Loucy (cell line): ENCODE results near the gene ABHD5.

Experiments used
- H2AFZ ChIP-seq: fragments of 200-600 bp; sonication (generic); 2 replicates; pipeline ENCODE4 v1.6.0; 2016; ENCODE audit warnings: antibody characterized with exemption, mild to moderate bottlenecking, low read length, moderate library complexity
- H3F3A ChIP-seq: fragments of 200-600 bp; 2 replicates; pipeline ENCODE4 v1.6.0; 2016; ENCODE audit warnings: antibody characterized with exemption, low read depth, mild to moderate bottlenecking
- H3K27me3 ChIP-seq: fragments of 200-600 bp; sonication (generic); 2 replicates; pipeline ENCODE4 v1.6.1; 2014; ENCODE audit warnings: low read length, mild to moderate bottlenecking; ENCODE audit not compliant: insufficient read depth, poor library complexity, severe bottlenecking
- H3K36me3 ChIP-seq: fragments of 200-600 bp; sonication (generic); 2 replicates; pipeline ENCODE4 v1.6.1; 2016; ENCODE audit warnings: low read length; ENCODE audit not compliant: insufficient read depth
- H3K4me1 ChIP-seq: fragments of 200-600 bp; sonication (generic); 2 replicates; pipeline ENCODE4 v1.5.1; 2014; ENCODE audit warnings: low read length, mild to moderate bottlenecking; ENCODE audit not compliant: insufficient read depth, poor library complexity, severe bottlenecking
- H3K4me2 ChIP-seq: fragments of 200-600 bp; sonication (generic); 2 replicates; pipeline ENCODE4 v1.6.0; 2014; ENCODE audit warnings: antibody characterized with exemption, low read length, low read depth, mild to moderate bottlenecking; ENCODE audit not compliant: poor library complexity, severe bottlenecking
- H3K4me3 ChIP-seq: fragments of 200-600 bp; sonication (generic); 2 replicates; pipeline ENCODE4 v1.5.1; 2014; ENCODE audit warnings: low read length, mild to moderate bottlenecking, mixed read lengths; ENCODE audit not compliant: poor library complexity, severe bottlenecking
- H3K79me2 ChIP-seq: fragments of 200-600 bp; sonication (generic); 2 replicates; pipeline ENCODE4 v1.6.1; 2014; ENCODE audit warnings: low read length; ENCODE audit not compliant: insufficient read depth
- H3K9ac ChIP-seq: fragments of 200-600 bp; sonication (generic); 2 replicates; pipeline ENCODE4 v1.6.0; 2014; ENCODE audit warnings: mild to moderate bottlenecking, low read depth, low read length, moderate library complexity; ENCODE audit not compliant: poor library complexity, severe bottlenecking
- H3K9me2 ChIP-seq: fragments of 200-600 bp; sonication (generic); replicated peaks from 2 replicates; pipeline ENCODE4 v1.6.1; 2016; ENCODE audit warnings: low read depth, low read length, mixed read lengths
- H3K9me3 ChIP-seq: fragments of 200-600 bp; sonication (generic); 2 replicates; pipeline ENCODE4 v1.6.1; 2014; ENCODE audit warnings: mild to moderate bottlenecking, antibody characterized with exemption, low read length, low read depth; ENCODE audit not compliant: insufficient read depth
- H4K20me1 ChIP-seq: fragments of 200-600 bp; sonication (generic); 2 replicates; pipeline ENCODE4 v1.6.0; 2014; ENCODE audit warnings: antibody characterized with exemption, low read length, mild to moderate bottlenecking; ENCODE audit not compliant: insufficient read depth, poor library complexity, severe bottlenecking
- EZH2phosphoT487 ChIP-seq: fragments of 200-600 bp; IDR thresholded peaks from 2 replicates; pipeline ENCODE4 v1.6.1; 2018; ENCODE audit warnings: antibody characterized with exemption, mild to moderate bottlenecking, moderate library complexity, borderline replicate concordance
- TF ChIP-seq, protein P1 (sequence below): fragments of 200-600 bp; sonication (generic); conservative IDR thresholded peaks from 2 replicates; pipeline ENCODE4 v1.5.1; 2014; ENCODE audit warnings: mild to moderate bottlenecking, antibody characterized with exemption, low read length

The ABHD5 gene

DNA sequence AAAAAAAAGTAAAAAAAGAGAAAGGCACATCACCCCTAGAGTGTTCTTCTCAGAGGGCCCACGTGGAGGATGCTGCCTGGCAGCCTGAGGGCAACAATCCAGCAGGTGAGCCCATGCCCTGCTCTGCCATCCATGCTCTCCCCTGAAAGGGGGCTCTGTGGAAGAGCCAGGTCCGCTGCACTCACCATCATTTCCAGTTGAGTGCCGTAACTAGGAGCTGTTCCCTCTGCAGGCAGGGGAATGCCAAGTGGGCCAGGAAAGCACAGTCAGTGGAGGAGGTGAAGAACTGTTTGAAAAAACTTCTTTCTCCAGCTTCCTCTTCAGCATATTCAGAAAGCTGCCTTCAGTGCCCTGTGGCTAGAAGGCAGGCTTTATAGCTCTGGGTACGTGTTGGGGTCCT is 84.1 kb downstream of the ABHD5 start:
- no peaks in the 10 kb centered on the region for H4K20me1 ChIP-seq
- no peak overlapping the region for H3K4me2 ChIP-seq
- TF ChIP-seq, protein P1, sequence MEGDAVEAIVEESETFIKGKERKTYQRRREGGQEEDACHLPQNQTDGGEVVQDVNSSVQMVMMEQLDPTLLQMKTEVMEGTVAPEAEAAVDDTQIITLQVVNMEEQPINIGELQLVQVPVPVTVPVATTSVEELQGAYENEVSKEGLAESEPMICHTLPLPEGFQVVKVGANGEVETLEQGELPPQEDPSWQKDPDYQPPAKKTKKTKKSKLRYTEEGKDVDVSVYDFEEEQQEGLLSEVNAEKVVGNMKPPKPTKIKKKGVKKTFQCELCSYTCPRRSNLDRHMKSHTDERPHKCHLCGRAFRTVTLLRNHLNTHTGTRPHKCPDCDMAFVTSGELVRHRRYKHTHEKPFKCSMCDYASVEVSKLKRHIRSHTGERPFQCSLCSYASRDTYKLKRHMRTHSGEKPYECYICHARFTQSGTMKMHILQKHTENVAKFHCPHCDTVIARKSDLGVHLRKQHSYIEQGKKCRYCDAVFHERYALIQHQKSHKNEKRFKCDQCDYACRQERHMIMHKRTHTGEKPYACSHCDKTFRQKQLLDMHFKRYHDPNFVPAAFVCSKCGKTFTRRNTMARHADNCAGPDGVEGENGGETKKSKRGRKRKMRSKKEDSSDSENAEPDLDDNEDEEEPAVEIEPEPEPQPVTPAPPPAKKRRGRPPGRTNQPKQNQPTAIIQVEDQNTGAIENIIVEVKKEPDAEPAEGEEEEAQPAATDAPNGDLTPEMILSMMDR = no peak
- TF ChIP-seq EZH2phosphoT487 = no peak

GRCh38 chr3:43776101-43776500 is 85.4 kb downstream of the ABHD5 start:
- no peaks in the 10 kb centered on the region for H3K9me2 ChIP-seq
- H3K27me3 ChIP-seq = no peaks in the 10 kb centered on the region
- H3K9ac ChIP-seq = no peak overlapping the region
- H4K20me1 ChIP-seq = no peaks in the 10 kb centered on the region
- H3K4me1 ChIP-seq = peaks cover 35% of the 10 kb centered on the region
- H3F3A ChIP-seq = no peaks in the 10 kb centered on the region
- H3K4me3 ChIP-seq = no peak overlapping the region
- no peak overlapping the region for H2AFZ ChIP-seq
- H3K79me2 ChIP-seq = no peaks in the 10 kb centered on the region
- H3K4me2 ChIP-seq = no peak overlapping the region
- H3K9me3 ChIP-seq = no peaks in the 10 kb centered on the region
- TF ChIP-seq, protein P1 = no peak
- no peak for TF ChIP-seq EZH2phosphoT487
- H3K36me3 ChIP-seq = no peaks in the 10 kb centered on the region

More for the DNA sequence above, 84.1 kb downstream of the ABHD5 start:
- H3K27me3 ChIP-seq = no peaks in the 10 kb centered on the region
- H2AFZ ChIP-seq = no peak overlapping the region
- H3F3A ChIP-seq = peaks cover 7% of the 10 kb centered on the region
- H3K4me1 ChIP-seq = peaks cover 48% of the 10 kb centered on the region
- H3K36me3 ChIP-seq = no peaks in the 10 kb centered on the region
- H3K79me2 ChIP-seq = no peaks in the 10 kb centered on the region
- no peak overlapping the region for H3K9ac ChIP-seq
- H3K9me3 ChIP-seq = no peaks in the 10 kb centered on the region
- no peak overlapping the region for H3K4me3 ChIP-seq
- H3K9me2 ChIP-seq = no peaks in the 10 kb centered on the region

DNA sequence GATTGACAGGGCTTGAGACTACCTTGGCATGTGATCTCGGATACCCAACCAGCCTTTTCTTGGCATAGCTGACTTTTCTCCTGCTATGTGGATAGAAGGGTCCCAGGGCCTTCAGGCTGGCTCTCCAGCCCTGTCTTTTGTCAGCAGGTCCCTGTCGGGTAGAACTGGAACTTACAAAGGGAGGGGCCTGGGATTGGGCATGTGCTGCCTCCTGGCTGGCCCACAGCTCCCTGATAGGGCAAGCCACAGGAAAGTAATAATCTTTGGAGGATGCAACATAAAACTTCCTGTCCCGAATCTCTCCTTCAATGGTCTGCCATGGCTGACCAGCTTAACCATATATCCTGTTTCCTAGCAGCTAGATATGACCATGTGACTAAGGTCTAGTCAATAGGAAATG is 89.1 kb downstream of the ABHD5 start:
- Histone ChIP-seq H3K4me1 (peaks cover 16% of the 10 kb centered on the region), H3K4me2 (no peak overlapping the region), H3K9ac (no peak overlapping the region), H3F3A (no peaks in the 10 kb centered on the region), H4K20me1 (no peaks in the 10 kb centered on the region), H3K9me3 (no peaks in the 10 kb centered on the region), H3K79me2 (no peaks in the 10 kb centered on the region), H3K27me3 (no peaks in the 10 kb centered on the region), H3K4me3 (no peak overlapping the region), H3K9me2 (no peaks in the 10 kb centered on the region), H3K36me3 (no peaks in the 10 kb centered on the region), H2AFZ (no peak overlapping the region)
- no peak for TF ChIP-seq EZH2phosphoT487
- TF ChIP-seq, protein P1 = no peak
